HCT116 (cell line): ENCODE data around the gene HNRNPAB. TPM values are rescaled to one million over a fixed set of nuclear protein-coding genes. Genes with fewer than 3 reads are reported as not detected.

ENCODE experiments used
- ATAC-seq: fragments of 200-7000 bp; cut with Tn5 transposase; 2 replicates; pipeline ENCODE4 v1.9.1; 2020; ENCODE audit warnings: mild to moderate bottlenecking, moderate library complexity
- BruUV-seq: library from RNA; stranded (reverse); fragments of 400-500 nt; replicated peaks from 2 replicates; lab custom pipeline; 2021; lab: Mats Ljungman, UMichigan
- CTCF ChIA-PET: fragments of 300-600 bp; sonication (Branson Sonifier 250); formaldehyde crosslinking; loops from one replicate; lab custom pipeline; 2021; ENCODE audit warnings: antibody characterized with exemption; lab: Charles Lee
- POLR2A ChIA-PET: fragments of 300-600, 350-600 bp; sonication (Branson Sonifier 250); formaldehyde crosslinking; loops from one replicate; lab custom pipeline; 2021; ENCODE audit warnings: antibody characterized with exemption; lab: Charles Lee
- RAD21 ChIA-PET, 2 experiments: fragments of 300-600 bp; sonication (Branson Sonifier 250); formaldehyde crosslinking; loops; one replicate each; lab custom pipeline; 2023; ENCODE audit warnings: low total read pairs in 2 of 2; ENCODE audit not compliant: uncharacterized antibody in 2 of 2, unreplicated experiment in 2 of 2, low non-redundant PET in 1 of 2; lab: Charles Lee
- DNase-seq: peaks from one replicate; pipeline ENCODE4 v3.0.0-alpha.2; 2010; ENCODE audit warnings: low read depth, low spot score
- H2AFZ ChIP-seq: fragments of 200-600 bp; shearing (Covaris generic), sonication (generic); 2 replicates; pipeline ENCODE4 v1.6.1; 2017; ENCODE audit warnings: low read depth, mixed run types, mixed read lengths, antibody characterized with exemption, low read length; ENCODE audit not compliant: poor library complexity, severe bottlenecking
- H3K27ac ChIP-seq: 2 replicates; pipeline ENCODE4 v1.5.1; 2012; ENCODE audit warnings: low read depth, low read length
- H3K27me3 ChIP-seq: fragments of 200-600 bp; sonication (generic); 2 replicates; pipeline ENCODE4 v1.6.1; 2016; ENCODE audit warnings: mixed run types, low read length, mixed read lengths; ENCODE audit not compliant: insufficient read depth
- H3K36me3 ChIP-seq, 2 experiments: fragments of 200-500 bp in 1 of 2; fragments of 200-600 bp in 1 of 2; sonication (Bioruptor generic) in 1 of 2; sonication (generic) in 1 of 2; 2 replicates each; pipeline versions ENCODE4 v1.5.1 to v1.6.1; 2014 to 2016; ENCODE audit warnings: low read length in 2 of 2, inconsistent platforms in 1 of 2, mixed read lengths in 1 of 2, mixed run types in 1 of 2; ENCODE audit not compliant: insufficient read depth in 2 of 2, control insufficient read depth in 1 of 2
- H3K4me1 ChIP-seq, 2 experiments: fragments of 200-600 bp in 1 of 2; sonication (generic) in 1 of 2; 2 replicates each; pipeline versions ENCODE4 v1.5.1 to v1.6.1; 2012 to 2017; ENCODE audit warnings: low read length in 2 of 2, inconsistent platforms in 1 of 2, mild to moderate bottlenecking in 1 of 2, mixed read lengths in 1 of 2, mixed run types in 1 of 2, moderate library complexity in 1 of 2; ENCODE audit not compliant: insufficient read depth in 2 of 2, control insufficient read depth in 1 of 2
- H3K4me2 ChIP-seq: fragments of 200-600 bp; sonication (generic); 2 replicates; pipeline ENCODE4 v1.6.1; 2017; ENCODE audit warnings: mixed run types, low read length, mixed read lengths
- H3K4me3 ChIP-seq, 2 experiments: fragments of 200-600 bp in 1 of 2; sonication (generic) in 1 of 2; replicated peaks in 1 of 2; 2 replicates each; pipeline ENCODE4 v1.5.1; 2011 to 2016; ENCODE audit warnings: low read length in 2 of 2, control low read depth in 1 of 2, low read depth in 1 of 2, mild to moderate bottlenecking in 1 of 2, mixed read lengths in 1 of 2, mixed run types in 1 of 2
- H3K79me2 ChIP-seq: fragments of 200-600 bp; sonication (generic); 2 replicates; pipeline ENCODE4 v1.6.1; 2017; ENCODE audit warnings: mild to moderate bottlenecking, mixed run types, low read length, moderate library complexity, mixed read lengths; ENCODE audit not compliant: insufficient read depth
- H3K9ac ChIP-seq: fragments of 200-600 bp; sonication (generic); 2 replicates; pipeline ENCODE4 v1.6.1; 2016; ENCODE audit warnings: low read length, mixed read lengths
- H3K9me2 ChIP-seq: fragments of 200-600 bp; sonication (generic), shearing (Covaris generic); 2 replicates; pipeline ENCODE4 v1.6.1; 2017; ENCODE audit warnings: mixed run types, mild to moderate bottlenecking, moderate library complexity; ENCODE audit not compliant: insufficient read depth
- H3K9me3 ChIP-seq, 2 experiments: fragments of 200-500 bp in 1 of 2; fragments of 200-600 bp in 1 of 2; sonication (Bioruptor generic) in 1 of 2; sonication (generic) in 1 of 2; 2 replicates each; pipeline ENCODE4 v1.6.1; 2014 to 2017; ENCODE audit warnings: low read length in 2 of 2, mixed read lengths in 2 of 2, inconsistent platforms in 1 of 2, low read depth in 1 of 2, mild to moderate bottlenecking in 1 of 2, mixed run types in 1 of 2, moderate library complexity in 1 of 2; ENCODE audit not compliant: control insufficient read depth in 1 of 2, insufficient read depth in 1 of 2
- H4K20me1 ChIP-seq: fragments of 200-600 bp; sonication (generic), shearing (Covaris generic); 2 replicates; pipeline ENCODE4 v1.6.1; 2017; ENCODE audit warnings: mixed run types, mild to moderate bottlenecking, moderate library complexity; ENCODE audit not compliant: insufficient read depth
- CEBPB ChIP-seq: IDR thresholded peaks from 2 replicates; pipeline ENCODE4 v1.6.1; 2012; ENCODE audit warnings: low read depth
- CTCF ChIP-seq, 3 experiments: fragments of 200-600 bp in 1 of 3; sonication (generic) in 1 of 3; IDR thresholded peaks in 2 of 3; conservative IDR thresholded peaks in 1 of 3; 2 replicates each; pipeline ENCODE4 v1.5.1; 2012 to 2017; ENCODE audit warnings: low read depth in 2 of 3, low read length in 2 of 3, antibody characterized with exemption in 1 of 3, borderline replicate concordance in 1 of 3, control low read depth in 1 of 3, mild to moderate bottlenecking in 1 of 3, mixed read lengths in 1 of 3, mixed run types in 1 of 3, moderate library complexity in 1 of 3; ENCODE audit not compliant: insufficient read depth in 1 of 3
- ELF1 ChIP-seq: IDR thresholded peaks from 2 replicates; pipeline ENCODE4 v1.6.1; 2012; ENCODE audit warnings: low read depth, borderline replicate concordance
- EZH2 ChIP-seq: fragments of 200-600 bp; sonication (generic); IDR thresholded peaks from 2 replicates; pipeline ENCODE4 v1.6.1; 2017; ENCODE audit warnings: antibody characterized with exemption, mixed run types
- JUND ChIP-seq: IDR thresholded peaks from 2 replicates; pipeline ENCODE4 v1.6.1; 2012
- POLR2AphosphoS5 ChIP-seq: IDR thresholded peaks from 2 replicates; pipeline ENCODE4 v1.6.1; 2011; ENCODE audit warnings: mild to moderate bottlenecking, low read depth, low read length, moderate library complexity
- REST ChIP-seq: IDR thresholded peaks from 2 replicates; pipeline ENCODE4 v1.6.1; 2012; ENCODE audit warnings: low read depth
- SP1 ChIP-seq: IDR thresholded peaks from 2 replicates; pipeline ENCODE4 v1.6.1; 2012; ENCODE audit warnings: low read depth
- SRF ChIP-seq: IDR thresholded peaks from 2 replicates; pipeline ENCODE4 v1.6.1; 2012; ENCODE audit warnings: low read depth
- YY1 ChIP-seq: IDR thresholded peaks from 2 replicates; pipeline ENCODE4 v1.6.1; 2011; ENCODE audit warnings: low read length, low read depth, moderate library complexity, mild to moderate bottlenecking; ENCODE audit not compliant: insufficient replicate concordance; ENCODE audit errors: extremely low read depth
- ZFX ChIP-seq: fragments of 450-650 bp; IDR thresholded peaks from 2 replicates; pipeline ENCODE4 v1.6.1; 2017
- ZNF274 ChIP-seq: fragments of 200-500 bp; sonication (Bioruptor generic); IDR thresholded peaks from 2 replicates; pipeline ENCODE4 v1.6.1; 2014; ENCODE audit warnings: mild to moderate bottlenecking, low read depth, low read length, inconsistent platforms
- intact Hi-C: fragments of 100-400 bp; cut with micrococcal nuclease; formaldehyde crosslinking; loops from 2 replicates; pipeline ENCODE4 v1.10.0; 2022
- total RNA-seq: library from RNA; stranded (reverse); gene quantifications from one replicate; pipeline ENCODE4 v1.2.1, GENCODE V29; 2021; ENCODE audit not compliant: unreplicated experiment
- TF ChIP-seq, protein P1 (sequence below): IDR thresholded peaks from 2 replicates; pipeline ENCODE4 v1.6.1; 2012

Gene HNRNPAB
- total RNA-seq, 1 experiment from 2014 or later: 273 TPM

GRCh38 chr5:178246624-178247279 lies 42.4 kb downstream of the HNRNPAB start:
- H4K20me1 ChIP-seq: no peaks in the 10 kb centered on the region
- no peak overlapping the region for H2AFZ ChIP-seq
- no TSS peak for BruUV-seq
- RAD21 ChIA-PET: no interaction called here
- no peaks in the 10 kb centered on the region for H3K36me3 ChIP-seq
- intact Hi-C loops: no loop called here
- H3K27me3 ChIP-seq: no peaks in the 10 kb centered on the region
- no peaks in the 10 kb centered on the region for H3K9me3 ChIP-seq
- no peak overlapping the region for H3K4me2 ChIP-seq
- ATAC-seq (no peak), DNase-seq (no peak)
- POLR2A ChIA-PET: no interaction called here
- TF ChIP-seq EZH2 (no peak), CEBPB (no peak), ELF1 (no peak), ZNF274 (no peak), ZFX (no peak), REST (no peak), CTCF (IDR thresholded peaks at IDR 0.05 in 2 of 3, conservative IDR thresholded peaks at IDR 0.05 in 1 of 3; ENCODE audit: borderline replicate concordance in 1 of 3, insufficient read depth in 1 of 3, low read depth in 2 of 3, low read length in 2 of 3) (no peak), YY1 (no peak), JUND (no peak), SP1 (no peak), SRF (no peak), POLR2AphosphoS5 (no peak)
- TF ChIP-seq, protein P1, sequence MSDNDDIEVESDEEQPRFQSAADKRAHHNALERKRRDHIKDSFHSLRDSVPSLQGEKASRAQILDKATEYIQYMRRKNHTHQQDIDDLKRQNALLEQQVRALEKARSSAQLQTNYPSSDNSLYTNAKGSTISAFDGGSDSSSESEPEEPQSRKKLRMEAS: no peak
- H3K4me1 ChIP-seq: no peaks in the 10 kb centered on the region
- H3K79me2 ChIP-seq: no peaks in the 10 kb centered on the region
- H3K9ac ChIP-seq: no peak overlapping the region
- CTCF ChIA-PET: interaction anchor here (1.3 kb wide), 1 partner anchor 12 kb away, joined by 3 read pairs; no protein-coding TSS in a partner anchor
- no peaks in the 10 kb centered on the region for H3K9me2 ChIP-seq
- no peak overlapping the region for H3K27ac ChIP-seq
- H3K4me3 ChIP-seq: no peak overlapping the region
